ENCODE data around the gene MYO10.
"Not testable (repeated sequence)": the region's sequence is repeated elsewhere in the genome, so short reads cannot be mapped to it uniquely, and the experiment has no call there.

Gene MYO10

GRCh38 chr5:16673241-16674201 lies 262.6 kb downstream of the MYO10 start:
- DNase-seq (ENCODE audit: low read depth in 3 of 3): no peak

- no peak for DNase-seq (ENCODE audit: low read depth in 3 of 3)
These were observed 264.9 kb downstream of the MYO10 start for GRCh38 chr5:16671208-16671607.

GRCh38 chr5:16669776-16670175 lies 266.3 kb downstream of the MYO10 start:
- DNase-seq (ENCODE audit: low read depth in 3 of 3): no peak

DNA sequence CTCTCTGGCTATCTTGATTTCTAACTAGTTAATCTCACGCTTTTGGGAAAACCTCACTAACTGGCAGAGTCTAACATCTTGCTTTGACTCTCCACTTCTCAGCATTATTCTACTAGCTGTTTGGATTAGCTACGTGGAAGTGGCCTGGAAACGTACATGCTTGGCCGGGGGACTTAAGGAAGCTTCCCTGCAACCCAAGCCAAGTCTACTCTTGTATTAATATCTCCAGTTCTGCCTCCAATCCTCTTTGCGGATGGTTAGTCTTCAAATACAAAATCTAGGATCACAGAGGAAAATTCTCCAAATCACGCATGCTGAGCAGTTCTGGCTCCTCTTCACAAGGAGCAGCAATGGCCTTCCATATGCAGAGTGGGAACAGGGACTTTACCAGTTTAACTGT lies 267.5 kb downstream of the MYO10 start:
- DNase-seq (ENCODE audit: low read depth in 3 of 3): no peak

- DNase-seq (ENCODE audit: low read depth in 3 of 3): no peak
These were observed 267.9 kb downstream of the MYO10 start for GRCh38 chr5:16668194-16668593.

DNA sequence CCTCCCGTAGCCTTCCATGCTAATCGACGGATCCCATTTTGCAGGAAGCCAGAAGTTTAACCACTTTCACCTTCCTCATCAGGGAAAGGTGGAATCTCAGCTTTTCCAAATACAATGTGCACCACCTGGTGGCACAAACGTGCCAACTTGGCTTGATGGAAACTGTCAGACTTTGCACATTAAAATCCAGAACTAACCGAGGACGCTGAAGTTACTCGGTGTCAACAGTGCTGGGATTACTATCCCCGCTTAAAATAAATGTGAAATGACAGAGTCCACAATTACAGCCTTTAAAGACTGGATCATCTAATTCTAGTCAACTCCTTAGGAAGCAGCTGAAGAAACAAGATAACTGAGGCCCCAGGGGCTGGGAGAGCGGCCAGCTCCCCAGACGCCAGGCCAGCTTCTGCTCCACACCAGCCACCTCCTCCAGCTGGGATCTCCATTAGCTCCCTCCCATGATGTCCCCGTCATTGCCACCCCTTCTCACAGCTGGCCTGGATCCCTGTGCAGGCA lies 269.1 kb downstream of the MYO10 start:
- no peak for DNase-seq (ENCODE audit: low read depth in 3 of 3)

GRCh38 chr5:16666130-16666882 lies 269.8 kb downstream of the MYO10 start:
- no peak for DNase-seq (ENCODE audit: low read depth in 3 of 3)

DNA sequence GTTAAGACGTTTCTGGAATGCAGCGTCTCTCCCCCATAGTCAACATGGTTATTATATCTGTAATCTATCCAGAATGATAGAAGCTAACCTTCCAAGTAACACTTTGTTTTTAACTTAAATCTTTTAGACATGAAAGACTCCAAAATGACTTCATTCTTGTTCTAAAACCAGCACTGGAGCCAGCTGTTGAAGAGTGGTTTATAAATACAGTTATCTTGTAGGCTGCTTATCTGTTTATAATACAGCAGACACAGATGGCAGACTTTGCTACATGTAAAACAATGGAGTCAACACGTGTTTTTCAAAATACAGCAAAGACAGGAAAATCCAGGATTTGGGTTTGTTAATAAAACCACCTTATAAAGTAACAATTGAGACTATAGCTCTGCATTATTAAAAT lies 270.5 kb downstream of the MYO10 start:
- no peak for DNase-seq (ENCODE audit: low read depth in 3 of 3)

DNA sequence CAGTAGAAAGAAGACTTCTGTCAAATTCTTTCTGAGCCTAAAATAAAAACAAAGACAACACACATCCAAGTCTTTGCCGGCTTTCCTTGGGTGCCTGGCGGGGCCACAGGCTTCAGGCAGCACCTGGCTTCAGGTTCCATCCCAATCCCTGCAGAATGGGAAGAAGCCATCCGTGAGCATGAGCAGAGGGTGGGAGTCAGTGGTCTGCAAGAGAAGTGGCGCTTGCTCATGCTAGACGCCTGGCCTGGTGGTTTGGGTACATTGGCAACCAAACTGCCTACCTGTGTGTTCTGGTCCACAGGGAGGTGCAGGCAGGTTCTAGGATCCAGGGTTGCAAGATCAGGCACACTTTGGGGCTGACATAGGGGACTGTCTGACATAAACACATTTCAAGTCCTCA lies 271.7 kb downstream of the MYO10 start:
- DNase-seq (ENCODE audit: low read depth in 3 of 3): no peak

GRCh38 chr5:16663840-16664239 lies 272.2 kb downstream of the MYO10 start:
- DNase-seq (ENCODE audit: low read depth in 3 of 3): no peak

DNA sequence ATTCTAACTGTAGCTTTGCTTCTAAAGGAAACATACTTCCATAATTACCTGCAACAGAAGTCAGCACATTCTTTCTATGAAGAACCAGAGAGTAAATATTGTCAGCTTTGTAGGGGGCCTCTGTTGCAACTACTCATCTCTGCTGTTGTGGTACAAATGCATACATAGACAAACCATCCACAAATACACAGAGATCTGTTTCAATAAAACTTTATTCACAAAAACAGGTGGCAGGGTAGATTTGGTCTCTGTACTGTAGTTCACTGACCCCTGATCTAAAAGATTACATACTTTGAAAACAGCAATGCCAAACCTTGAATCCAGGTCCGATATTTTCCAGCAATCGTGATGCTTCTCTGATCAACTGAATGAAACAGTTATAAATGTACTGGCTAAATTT lies 274.4 kb downstream of the MYO10 start:
- no peak for DNase-seq (ENCODE audit: low read depth in 3 of 3)

GRCh38 chr5:16660982-16661381 lies 275.1 kb downstream of the MYO10 start:
- no peak for DNase-seq (ENCODE audit: low read depth in 3 of 3)

DNA sequence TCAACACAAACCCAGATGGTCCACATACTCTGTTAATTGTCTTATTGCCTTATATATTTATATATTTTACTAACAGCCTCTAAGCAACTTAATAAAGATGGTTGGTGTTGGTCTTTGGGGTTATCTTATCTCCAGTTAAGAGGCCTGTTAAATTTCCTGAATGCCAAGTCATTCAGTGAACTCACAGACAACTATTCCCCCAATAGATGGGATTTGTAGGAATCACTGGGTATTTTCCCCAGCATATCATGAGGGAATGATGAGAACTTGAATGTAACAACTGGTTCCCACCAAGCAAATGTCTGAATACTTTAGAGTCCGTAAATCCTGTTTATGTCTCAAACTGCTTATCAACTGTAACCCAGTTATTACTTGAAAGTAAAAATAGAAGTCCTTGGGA lies 276.6 kb downstream of the MYO10 start:
- no peak for DNase-seq (ENCODE audit: low read depth in 3 of 3)

DNA sequence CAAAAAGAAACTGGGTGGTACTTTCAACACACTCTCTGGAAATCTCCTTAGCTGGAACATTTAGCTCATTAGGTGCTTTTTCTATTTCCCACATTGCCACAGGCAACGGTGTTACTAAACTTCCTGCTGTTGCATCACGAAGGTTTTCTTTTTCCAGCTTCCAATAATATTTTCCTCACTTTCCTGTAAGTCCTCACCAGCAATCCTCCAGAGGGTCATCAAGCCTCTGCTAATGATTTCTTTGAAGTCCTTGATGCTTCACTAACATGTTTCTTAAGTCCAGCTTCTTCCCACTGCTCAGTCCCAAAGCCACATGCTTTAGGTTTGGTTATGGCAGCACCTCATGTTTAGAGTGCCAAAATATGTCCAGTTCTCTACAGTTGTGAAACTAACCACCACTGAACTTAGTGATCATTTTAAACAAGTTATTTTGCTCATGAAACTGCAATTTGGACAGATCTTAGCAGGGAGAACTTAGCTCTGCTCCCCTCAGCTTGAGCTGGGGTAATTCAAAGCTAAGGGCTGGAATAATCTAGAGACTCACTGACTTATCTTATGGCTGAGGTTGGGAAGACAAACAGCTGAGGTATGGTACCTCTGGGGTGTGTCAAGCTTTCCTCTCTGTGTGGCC lies 279.4 kb downstream of the MYO10 start:
- DNase-seq (ENCODE audit: low read depth in 3 of 3): no peak

- no peak for DNase-seq (ENCODE audit: low read depth in 3 of 3)
These were observed 281.3 kb downstream of the MYO10 start for GRCh38 chr5:16654647-16655334.

DNA sequence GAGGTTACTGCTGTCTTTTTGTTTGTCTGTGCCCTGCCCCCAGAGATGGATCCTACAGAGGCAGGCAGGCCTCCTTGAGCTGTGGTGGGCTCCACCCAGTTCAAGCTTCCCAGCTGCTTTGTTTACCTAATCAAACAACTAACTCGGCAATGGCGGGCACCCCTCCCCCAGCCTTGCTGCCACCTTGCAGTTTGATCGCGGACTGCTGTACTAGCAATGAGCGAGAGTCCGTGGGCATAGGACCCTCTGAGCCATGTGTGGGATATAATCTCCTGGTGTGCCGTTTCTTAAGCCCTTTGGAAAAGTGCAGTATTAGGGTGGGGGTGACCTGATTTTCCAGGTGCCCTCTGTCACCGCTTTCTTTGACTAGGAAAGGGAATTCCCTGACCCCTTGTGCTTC lies 287.3 kb downstream of the MYO10 start:
- not testable (repeated sequence) for DNase-seq (ENCODE audit: low read depth in 3 of 3)

DNA sequence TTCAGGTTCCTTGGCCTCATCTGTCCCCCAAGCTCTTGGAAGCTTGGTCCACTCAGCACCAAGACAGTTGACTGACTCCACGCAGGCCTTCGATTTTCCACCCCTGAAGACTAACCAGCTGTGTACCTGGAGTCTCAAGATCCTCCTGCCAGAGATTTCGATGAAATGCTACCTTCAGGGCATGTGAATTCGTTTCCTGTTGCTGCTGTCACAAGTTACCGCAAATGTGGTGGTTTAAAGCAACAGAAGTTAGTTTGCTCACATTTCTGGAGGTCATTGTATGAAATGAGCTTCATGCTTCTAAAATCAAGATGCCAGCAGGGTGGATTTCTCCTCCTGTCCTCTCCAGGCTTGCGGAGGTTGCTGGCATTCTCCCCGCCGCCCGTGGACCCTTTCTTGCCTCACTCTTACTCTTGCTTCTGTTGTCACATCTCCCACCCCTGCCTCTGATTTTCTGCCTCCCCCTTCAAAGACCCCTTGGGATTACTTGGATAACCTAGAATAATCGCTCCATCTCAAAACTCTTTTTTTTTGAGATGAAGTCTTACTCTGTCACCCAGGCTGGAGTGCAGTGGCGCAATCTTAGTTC lies 291.7 kb downstream of the MYO10 start:
- DNase-seq (ENCODE audit: low read depth in 3 of 3): no peak

- DNase-seq (ENCODE audit: low read depth in 3 of 3): no peak
These were observed 293.2 kb downstream of the MYO10 start for GRCh38 chr5:16642867-16643266.

- no peak for DNase-seq (ENCODE audit: low read depth in 3 of 3)
These were observed 296.9 kb downstream of the MYO10 start for GRCh38 chr5:16639206-16639605.

GRCh38 chr5:16628376-16628775 lies 307.7 kb downstream of the MYO10 start:
- no peak for DNase-seq (ENCODE audit: low read depth in 3 of 3)

GRCh38 chr5:16626696-16627264 lies 309.3 kb downstream of the MYO10 start:
- no peak for DNase-seq (ENCODE audit: low read depth in 3 of 3)

Data from stimulated activated CD4-positive, alpha-beta T cell treated with anti-CD3 and anti-CD28 coated beads, TNF-alpha, amount 100 ng/mL, for 48 hours (primary cell).